HCT116 (cell line): ENCODE measurements around the gene MED14. TPM values are rescaled to one million over a fixed set of nuclear protein-coding genes. Genes with fewer than 3 reads are reported as not detected.

Source experiments
- ATAC-seq: fragments of 200-7000 bp; cut with Tn5 transposase; 2 replicates; pipeline ENCODE4 v1.9.1; 2020; ENCODE audit warnings: mild to moderate bottlenecking, moderate library complexity
- BruUV-seq: library from RNA; stranded (reverse); fragments of 400-500 nt; replicated peaks from 2 replicates; lab custom pipeline; 2021; lab: Mats Ljungman, UMichigan
- CTCF ChIA-PET: fragments of 300-600 bp; sonication (Branson Sonifier 250); formaldehyde crosslinking; loops from one replicate; lab custom pipeline; 2021; ENCODE audit warnings: antibody characterized with exemption; lab: Charles Lee
- POLR2A ChIA-PET: fragments of 300-600, 350-600 bp; sonication (Branson Sonifier 250); formaldehyde crosslinking; loops from one replicate; lab custom pipeline; 2021; ENCODE audit warnings: antibody characterized with exemption; lab: Charles Lee
- RAD21 ChIA-PET, 2 experiments: fragments of 300-600 bp; sonication (Branson Sonifier 250); formaldehyde crosslinking; loops; one replicate each; lab custom pipeline; 2023; ENCODE audit warnings: low total read pairs in 2 of 2; ENCODE audit not compliant: uncharacterized antibody in 2 of 2, unreplicated experiment in 2 of 2, low non-redundant PET in 1 of 2; lab: Charles Lee
- DNase-seq: peaks from one replicate; pipeline ENCODE4 v3.0.0-alpha.2; 2010; ENCODE audit warnings: low read depth, low spot score
- H2AFZ ChIP-seq: fragments of 200-600 bp; shearing (Covaris generic), sonication (generic); 2 replicates; pipeline ENCODE4 v1.6.1; 2017; ENCODE audit warnings: low read depth, mixed run types, mixed read lengths, antibody characterized with exemption, low read length; ENCODE audit not compliant: poor library complexity, severe bottlenecking
- H3K27ac ChIP-seq: 2 replicates; pipeline ENCODE4 v1.5.1; 2012; ENCODE audit warnings: low read depth, low read length
- H3K27me3 ChIP-seq: fragments of 200-600 bp; sonication (generic); 2 replicates; pipeline ENCODE4 v1.6.1; 2016; ENCODE audit warnings: mixed run types, low read length, mixed read lengths; ENCODE audit not compliant: insufficient read depth
- H3K36me3 ChIP-seq, 2 experiments: fragments of 200-500 bp in 1 of 2; fragments of 200-600 bp in 1 of 2; sonication (Bioruptor generic) in 1 of 2; sonication (generic) in 1 of 2; 2 replicates each; pipeline versions ENCODE4 v1.5.1 to v1.6.1; 2014 to 2016; ENCODE audit warnings: low read length in 2 of 2, inconsistent platforms in 1 of 2, mixed read lengths in 1 of 2, mixed run types in 1 of 2; ENCODE audit not compliant: insufficient read depth in 2 of 2, control insufficient read depth in 1 of 2
- H3K4me1 ChIP-seq, 2 experiments: fragments of 200-600 bp in 1 of 2; sonication (generic) in 1 of 2; 2 replicates each; pipeline versions ENCODE4 v1.5.1 to v1.6.1; 2012 to 2017; ENCODE audit warnings: low read length in 2 of 2, inconsistent platforms in 1 of 2, mild to moderate bottlenecking in 1 of 2, mixed read lengths in 1 of 2, mixed run types in 1 of 2, moderate library complexity in 1 of 2; ENCODE audit not compliant: insufficient read depth in 2 of 2, control insufficient read depth in 1 of 2
- H3K4me2 ChIP-seq: fragments of 200-600 bp; sonication (generic); 2 replicates; pipeline ENCODE4 v1.6.1; 2017; ENCODE audit warnings: mixed run types, low read length, mixed read lengths
- H3K4me3 ChIP-seq, 2 experiments: fragments of 200-600 bp in 1 of 2; sonication (generic) in 1 of 2; replicated peaks in 1 of 2; 2 replicates each; pipeline ENCODE4 v1.5.1; 2011 to 2016; ENCODE audit warnings: low read length in 2 of 2, control low read depth in 1 of 2, low read depth in 1 of 2, mild to moderate bottlenecking in 1 of 2, mixed read lengths in 1 of 2, mixed run types in 1 of 2
- H3K79me2 ChIP-seq: fragments of 200-600 bp; sonication (generic); 2 replicates; pipeline ENCODE4 v1.6.1; 2017; ENCODE audit warnings: mild to moderate bottlenecking, mixed run types, low read length, moderate library complexity, mixed read lengths; ENCODE audit not compliant: insufficient read depth
- H3K9ac ChIP-seq: fragments of 200-600 bp; sonication (generic); 2 replicates; pipeline ENCODE4 v1.6.1; 2016; ENCODE audit warnings: low read length, mixed read lengths
- H3K9me2 ChIP-seq: fragments of 200-600 bp; sonication (generic), shearing (Covaris generic); 2 replicates; pipeline ENCODE4 v1.6.1; 2017; ENCODE audit warnings: mixed run types, mild to moderate bottlenecking, moderate library complexity; ENCODE audit not compliant: insufficient read depth
- H3K9me3 ChIP-seq, 2 experiments: fragments of 200-500 bp in 1 of 2; fragments of 200-600 bp in 1 of 2; sonication (Bioruptor generic) in 1 of 2; sonication (generic) in 1 of 2; 2 replicates each; pipeline ENCODE4 v1.6.1; 2014 to 2017; ENCODE audit warnings: low read length in 2 of 2, mixed read lengths in 2 of 2, inconsistent platforms in 1 of 2, low read depth in 1 of 2, mild to moderate bottlenecking in 1 of 2, mixed run types in 1 of 2, moderate library complexity in 1 of 2; ENCODE audit not compliant: control insufficient read depth in 1 of 2, insufficient read depth in 1 of 2
- H4K20me1 ChIP-seq: fragments of 200-600 bp; sonication (generic), shearing (Covaris generic); 2 replicates; pipeline ENCODE4 v1.6.1; 2017; ENCODE audit warnings: mixed run types, mild to moderate bottlenecking, moderate library complexity; ENCODE audit not compliant: insufficient read depth
- CEBPB ChIP-seq: IDR thresholded peaks from 2 replicates; pipeline ENCODE4 v1.6.1; 2012; ENCODE audit warnings: low read depth
- EGR1 ChIP-seq: IDR thresholded peaks from 2 replicates; pipeline ENCODE4 v1.6.1; 2012; ENCODE audit warnings: low read depth
- EZH2 ChIP-seq: fragments of 200-600 bp; sonication (generic); IDR thresholded peaks from 2 replicates; pipeline ENCODE4 v1.6.1; 2017; ENCODE audit warnings: antibody characterized with exemption, mixed run types
- MAX ChIP-seq: IDR thresholded peaks from 2 replicates; pipeline ENCODE4 v1.6.1; 2012
- REST ChIP-seq: IDR thresholded peaks from 2 replicates; pipeline ENCODE4 v1.6.1; 2012; ENCODE audit warnings: low read depth
- SRF ChIP-seq: IDR thresholded peaks from 2 replicates; pipeline ENCODE4 v1.6.1; 2012; ENCODE audit warnings: low read depth
- YY1 ChIP-seq: IDR thresholded peaks from 2 replicates; pipeline ENCODE4 v1.6.1; 2011; ENCODE audit warnings: low read length, low read depth, moderate library complexity, mild to moderate bottlenecking; ENCODE audit not compliant: insufficient replicate concordance; ENCODE audit errors: extremely low read depth
- intact Hi-C: fragments of 100-400 bp; cut with micrococcal nuclease; formaldehyde crosslinking; loops from 2 replicates; pipeline ENCODE4 v1.10.0; 2022
- total RNA-seq: library from RNA; stranded (reverse); gene quantifications from one replicate; pipeline ENCODE4 v1.2.1, GENCODE V29; 2021; ENCODE audit not compliant: unreplicated experiment

MED14 gene
- total RNA-seq, 1 experiment from 2014 or later = 51.8 TPM

DNA sequence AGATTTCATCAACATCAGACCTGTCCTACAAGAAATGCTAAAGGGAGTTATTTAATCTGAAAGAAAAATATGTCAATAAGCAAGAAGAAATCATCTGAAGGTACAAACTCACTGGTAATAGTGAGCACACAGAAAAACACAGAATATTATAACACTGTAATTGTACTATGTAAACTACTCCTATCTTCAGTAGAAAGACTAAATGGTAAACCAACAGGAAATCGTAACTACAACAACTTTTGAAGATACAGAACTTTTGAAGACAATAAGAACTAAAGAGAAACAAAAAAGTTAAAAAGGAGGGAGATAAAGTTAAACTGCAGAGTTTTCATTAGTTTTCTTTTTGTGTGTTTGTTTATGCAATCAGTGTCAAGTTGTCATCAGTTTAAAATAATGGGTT is 12.4 kb downstream of the MED14 start:
- Histone ChIP-seq H3K9ac (no peak overlapping the region), H3K4me3 (no peak overlapping the region), H3K9me3 (no peaks in the 10 kb centered on the region), H3K27ac (no peak overlapping the region), H3K4me1 (no peaks in the 10 kb centered on the region), H3K27me3 (no peaks in the 10 kb centered on the region), H4K20me1 (no peaks in the 10 kb centered on the region; the same call in 1 of the 2 replicates), H3K79me2 (peaks cover 49% of the 10 kb centered on the region), H3K36me3 (peaks cover 0 to 4% of the 10 kb centered on the region in 2 experiments; a peak in 1 of 4 replicates), H2AFZ (no peak overlapping the region), H3K4me2 (no peak overlapping the region), H3K9me2 (no peaks in the 10 kb centered on the region)
- ATAC-seq (no peak), DNase-seq (no peak)
- ChIA-PET CTCF (no interaction called here), RAD21 (no interaction called here), POLR2A (no interaction called here)
- BruUV-seq = no TSS peak
- no peak for TF ChIP-seq YY1
- TF ChIP-seq SRF = no peak
- TF ChIP-seq MAX = no peak
- TF ChIP-seq CEBPB = no peak
- no peak for TF ChIP-seq EZH2
- intact Hi-C loops = no loop called here

DNA sequence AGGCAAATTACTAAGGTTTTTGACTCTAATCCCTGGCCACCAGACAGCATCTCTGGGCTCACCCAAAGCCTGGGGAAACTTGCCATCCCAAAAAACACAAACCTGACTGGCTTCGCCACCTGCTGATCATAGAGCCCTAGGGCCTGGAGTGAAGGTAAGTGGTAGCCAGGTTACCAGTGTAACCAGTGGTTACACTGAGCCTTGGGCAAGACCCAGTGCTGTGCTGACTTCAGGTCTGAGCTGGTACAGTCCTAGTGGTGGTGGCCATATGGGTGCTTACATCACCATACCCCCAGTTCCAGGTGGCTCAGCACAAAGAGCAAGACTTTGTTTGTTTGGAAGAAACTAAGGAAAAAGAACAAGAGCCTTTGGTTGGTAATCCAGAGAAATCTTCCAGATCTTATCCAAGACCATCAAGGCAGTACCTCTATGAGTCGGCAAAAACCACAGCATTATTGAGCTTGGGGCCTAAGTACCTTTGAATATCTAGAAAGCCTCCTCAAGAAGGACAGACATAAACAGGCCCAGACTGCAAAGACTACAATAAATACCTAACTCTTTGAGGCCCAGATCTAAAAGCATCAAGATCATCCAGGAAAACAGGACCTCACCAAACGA is 13.7 kb downstream of the MED14 start:
- ChIA-PET RAD21 (no interaction called here), POLR2A (no interaction called here), CTCF (no interaction called here)
- H3K9me3 ChIP-seq = no peaks in the 10 kb centered on the region
- no peak overlapping the region for H3K4me2 ChIP-seq
- H3K9me2 ChIP-seq = no peaks in the 10 kb centered on the region
- H3K4me1 ChIP-seq = no peaks in the 10 kb centered on the region
- ATAC-seq = no peak
- DNase-seq = no peak
- peaks cover 50% of the 10 kb centered on the region for H3K79me2 ChIP-seq
- H2AFZ ChIP-seq = no peak overlapping the region
- no peak overlapping the region for H3K4me3 ChIP-seq
- intact Hi-C loops = no loop called here
- H3K27me3 ChIP-seq = no peaks in the 10 kb centered on the region
- no peak overlapping the region for H3K27ac ChIP-seq
- BruUV-seq = no TSS peak
- H4K20me1 ChIP-seq = no peaks in the 10 kb centered on the region
- H3K36me3 ChIP-seq = peaks cover 0 to 4% of the 10 kb centered on the region in 2 experiments; a peak in 1 of 4 replicates
- H3K9ac ChIP-seq = no peak overlapping the region
- TF ChIP-seq EGR1 (no peak), REST (no peak)
